NB4 (cell line): ENCODE results near the gene PCDH15.

Experiments
- DNase-seq: peaks from one replicate; pipeline ENCODE4 v3.0.0; 2010; ENCODE audit warnings: low read depth
- H3K4me3 ChIP-seq: one replicate; pipeline ENCODE4 v1.5.1; 2011; ENCODE audit warnings: mild to moderate bottlenecking, low read depth, low read length, moderate library complexity
- CTCF ChIP-seq: IDR thresholded peaks from one replicate; pipeline ENCODE4 v1.5.1; 2012; ENCODE audit warnings: low read depth, low read length
- MAX ChIP-seq: IDR thresholded peaks from 2 replicates; pipeline ENCODE4 v1.6.1; 2011; ENCODE audit warnings: low read depth, low read length
- MYC ChIP-seq: IDR thresholded peaks from 2 replicates; pipeline ENCODE4 v1.6.1; 2011; ENCODE audit warnings: low read depth, low read length
- POLR2A ChIP-seq: IDR thresholded peaks from 2 replicates; pipeline ENCODE4 v1.6.1; 2011; ENCODE audit warnings: mild to moderate bottlenecking; ENCODE audit not compliant: insufficient read length; ENCODE audit errors: extremely low read depth

The PCDH15 gene

GRCh38 chr10:54800741-54801421, at the start of gene PCDH15:
PCDH15 (minus strand) TSS chr10:54801231; CDS start chr10:54664262, 136,969 bp downstream.
- H3K4me3 ChIP-seq, result no peak within 1 kb of the TSS
- DNase-seq, result peak; percentile 19
- TF ChIP-seq MYC (no peak), CTCF (no peak), MAX (no peak), POLR2A (no peak)

- no peak for DNase-seq
- TF ChIP-seq POLR2A (no peak), MYC (no peak), CTCF (no peak), MAX (no peak)
- H3K4me3 ChIP-seq, result no peak overlapping the region
Measured at GRCh38 chr10:54843932-54844331, 42.9 kb upstream of the PCDH15 start.

- no peak for DNase-seq
- H3K4me3 ChIP-seq, result no peak overlapping the region
- TF ChIP-seq MAX (no peak), MYC (no peak), POLR2A (no peak), CTCF (no peak)
Measured at GRCh38 chr10:54843085-54843646, 42.1 kb upstream of the PCDH15 start.

DNA sequence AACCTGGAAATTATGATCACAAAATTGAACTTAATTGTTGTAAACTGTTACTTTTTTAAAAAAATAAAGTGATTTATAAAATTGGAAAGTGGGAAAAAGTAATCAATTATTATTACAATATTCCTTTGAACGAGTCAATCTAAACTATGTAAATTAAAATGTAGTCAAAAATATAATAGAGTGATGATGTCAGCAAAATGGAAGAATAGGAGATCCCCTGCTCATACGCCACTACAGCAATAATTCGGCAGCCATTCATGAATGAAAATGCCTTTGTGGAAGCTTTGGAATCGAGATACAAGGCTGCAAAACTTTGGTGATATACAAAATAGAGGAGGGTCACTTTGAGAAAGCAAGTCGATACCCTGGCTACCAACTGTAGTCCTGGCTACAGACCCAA, 36.4 kb upstream of the PCDH15 start:
- no peak for TF ChIP-seq MYC
- TF ChIP-seq POLR2A, result no peak
- no peak for TF ChIP-seq MAX
- TF ChIP-seq CTCF, result no peak
- no peak overlapping the region for H3K4me3 ChIP-seq
- no peak for DNase-seq

- no peak for TF ChIP-seq CTCF
- TF ChIP-seq MYC, result no peak
- TF ChIP-seq POLR2A, result no peak
- TF ChIP-seq MAX, result no peak
- H3K4me3 ChIP-seq, result no peak overlapping the region
- DNase-seq, result no peak
Measured at GRCh38 chr10:54833029-54833428, 32.0 kb upstream of the PCDH15 start.
